Astrocyte of the spinal cord (primary cell): ENCODE measurements around the gene MT3.
A peak's percentile ranks its signal among the peaks of the same experiment; 100 is the strongest.

Experiments
- DNase-seq: peaks from one replicate; pipeline ENCODE4 v3.0.0; 2011; ENCODE audit warnings: low read depth, low spot score
- H3K4me3 ChIP-seq: 2 replicates; pipeline ENCODE4 v1.5.1; 2011; ENCODE audit warnings: low read depth, mild to moderate bottlenecking, low read length, moderate library complexity
- in situ Hi-C: cut with HindIII; loops from 2 replicates; pipeline ENCODE4 v1.10.0; 2017; ENCODE audit warnings: low sequenced_read_pairs
- TF ChIP-seq, protein P1 (sequence below): IDR thresholded peaks from 2 replicates; pipeline ENCODE4 v1.5.1; 2012; ENCODE audit warnings: low read depth, mild to moderate bottlenecking, low read length, inconsistent platforms

The MT3 gene

DNA sequence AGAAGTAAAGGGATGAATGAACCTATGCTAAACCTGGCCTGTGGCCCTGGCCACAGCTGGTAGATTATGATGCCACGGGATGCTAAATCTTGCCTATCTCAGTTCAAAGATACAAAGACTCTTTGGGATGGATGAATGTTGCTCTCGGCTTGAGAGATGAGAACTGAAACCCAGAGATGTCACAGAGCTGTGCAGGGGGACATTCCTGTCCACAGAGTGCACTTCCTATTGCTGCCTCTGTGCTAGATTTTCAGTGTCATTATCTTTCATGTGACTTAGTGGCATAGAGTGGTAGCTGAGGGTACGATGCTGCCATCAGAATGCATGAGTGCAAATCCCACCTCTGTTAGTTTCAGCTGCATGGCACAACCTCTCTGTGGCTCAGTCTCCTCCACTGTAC lies 40.8 kb downstream of the MT3 start:
- in situ Hi-C loops, result no loop called here

GRCh38 chr16:56631197-56631596 lies 41.9 kb downstream of the MT3 start:
- in situ Hi-C loops, result no loop called here
- TF ChIP-seq, protein P1, sequence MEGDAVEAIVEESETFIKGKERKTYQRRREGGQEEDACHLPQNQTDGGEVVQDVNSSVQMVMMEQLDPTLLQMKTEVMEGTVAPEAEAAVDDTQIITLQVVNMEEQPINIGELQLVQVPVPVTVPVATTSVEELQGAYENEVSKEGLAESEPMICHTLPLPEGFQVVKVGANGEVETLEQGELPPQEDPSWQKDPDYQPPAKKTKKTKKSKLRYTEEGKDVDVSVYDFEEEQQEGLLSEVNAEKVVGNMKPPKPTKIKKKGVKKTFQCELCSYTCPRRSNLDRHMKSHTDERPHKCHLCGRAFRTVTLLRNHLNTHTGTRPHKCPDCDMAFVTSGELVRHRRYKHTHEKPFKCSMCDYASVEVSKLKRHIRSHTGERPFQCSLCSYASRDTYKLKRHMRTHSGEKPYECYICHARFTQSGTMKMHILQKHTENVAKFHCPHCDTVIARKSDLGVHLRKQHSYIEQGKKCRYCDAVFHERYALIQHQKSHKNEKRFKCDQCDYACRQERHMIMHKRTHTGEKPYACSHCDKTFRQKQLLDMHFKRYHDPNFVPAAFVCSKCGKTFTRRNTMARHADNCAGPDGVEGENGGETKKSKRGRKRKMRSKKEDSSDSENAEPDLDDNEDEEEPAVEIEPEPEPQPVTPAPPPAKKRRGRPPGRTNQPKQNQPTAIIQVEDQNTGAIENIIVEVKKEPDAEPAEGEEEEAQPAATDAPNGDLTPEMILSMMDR, result no peak
- no peak overlapping the region for H3K4me3 ChIP-seq
- no peak for DNase-seq

More for the DNA sequence above, 40.8 kb downstream of the MT3 start:
- H3K4me3 ChIP-seq, result no peak overlapping the region
- TF ChIP-seq, protein P1, result no peak
- DNase-seq, result no peak

- DNase-seq, result no peak
- TF ChIP-seq, protein P1, result no peak
- peak overlapping the region; percentile 27 for H3K4me3 ChIP-seq
- in situ Hi-C loops, result no loop called here
Observed at GRCh38 chr16:56631832-56632155, 42.5 kb downstream of the MT3 start.

- TF ChIP-seq, protein P1, result no peak
- in situ Hi-C loops, result no loop called here
- no peak for DNase-seq
- H3K4me3 ChIP-seq, result peak within 1 kb of the TSS; percentile 27
Observed at GRCh38 chr16:56632156-56632847, 43.0 kb downstream of the MT3 start, which contains the start of gene MT1M. TSS of gene MT1M (plus strand) at chr16:56632659. CDS start at chr16:56632732, 73 bp downstream.

DNA sequence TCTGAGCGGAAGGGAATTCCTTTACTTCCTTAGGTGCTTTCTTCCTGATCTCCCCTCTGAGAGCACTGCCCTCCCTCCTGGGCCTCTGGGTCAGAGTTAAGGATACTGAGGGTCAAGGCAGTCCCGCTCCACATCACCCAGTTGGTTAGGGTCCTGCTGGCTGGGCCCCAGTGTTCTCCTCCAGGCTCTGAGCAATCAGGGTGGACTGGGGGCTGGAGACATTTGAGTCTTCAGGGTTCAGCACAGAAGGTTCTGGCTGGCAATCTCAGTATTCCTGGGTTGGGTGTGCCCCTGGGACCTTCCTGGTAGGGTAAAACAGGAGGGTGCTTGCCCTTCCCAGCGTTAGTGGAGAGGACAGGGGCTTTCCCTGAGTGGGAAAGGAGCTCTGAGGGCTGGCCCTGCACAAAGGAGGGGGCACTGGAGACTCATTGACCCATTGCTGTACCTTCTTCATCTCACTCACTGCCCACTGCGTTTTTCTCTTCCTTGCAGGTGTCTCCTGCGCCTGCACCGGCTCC lies 43.6 kb downstream of the MT3 start:
- TF ChIP-seq, protein P1, result no peak
- in situ Hi-C loops, result no loop called here

GRCh38 chr16:56633535-56633934 lies 44.2 kb downstream of the MT3 start:
- TF ChIP-seq, protein P1, result no peak
- no peak overlapping the region for H3K4me3 ChIP-seq
- in situ Hi-C loops, result no loop called here
- DNase-seq, result no peak

More for the DNA sequence above, 43.6 kb downstream of the MT3 start:
- H3K4me3 ChIP-seq, result peak overlapping the region; percentile 27
- DNase-seq, result no peak
